NCI-H748 (cell line): ENCODE measurements around the gene UMPS.
"Not testable (repeated sequence)": the region's sequence is repeated elsewhere in the genome, so short reads cannot be mapped to it uniquely, and the experiment has no call there.

ENCODE experiments used
- DNase-seq: peaks from one replicate; lab custom pipeline; 2025; ENCODE audit not compliant: unreplicated experiment; lab: John Stamatoyannopoulos, UW

Gene UMPS

GRCh38 chr3:124779116-124779515 is 48.9 kb downstream of the UMPS start:
- DNase-seq = no peak

DNA sequence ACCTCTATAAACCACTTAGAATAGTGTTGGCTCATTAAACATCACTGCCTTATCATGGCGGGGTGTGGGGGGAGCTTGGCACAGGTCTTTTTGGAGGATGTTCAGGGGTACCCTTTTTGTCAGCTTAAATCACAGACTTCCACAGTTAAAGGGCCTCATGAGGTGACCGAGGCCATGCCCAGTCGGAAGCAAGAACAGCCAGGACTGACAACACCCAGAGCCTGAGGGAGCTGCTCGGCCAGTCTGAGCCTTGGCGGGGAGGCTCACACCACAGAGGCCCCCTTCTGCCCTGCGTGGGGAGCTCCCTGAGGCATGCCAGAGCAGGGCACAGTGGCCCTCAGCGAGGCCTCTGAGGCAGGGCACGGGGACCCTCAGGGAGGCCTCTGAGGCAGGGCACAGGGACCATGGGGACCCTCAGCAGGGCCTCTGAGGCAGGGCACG is 49.5 kb downstream of the UMPS start:
- no peak for DNase-seq

GRCh38 chr3:124780356-124780755 is 50.1 kb downstream of the UMPS start:
- DNase-seq = no peak

- DNase-seq = no peak
These were observed 50.7 kb downstream of the UMPS start for GRCh38 chr3:124780761-124781475.

DNA sequence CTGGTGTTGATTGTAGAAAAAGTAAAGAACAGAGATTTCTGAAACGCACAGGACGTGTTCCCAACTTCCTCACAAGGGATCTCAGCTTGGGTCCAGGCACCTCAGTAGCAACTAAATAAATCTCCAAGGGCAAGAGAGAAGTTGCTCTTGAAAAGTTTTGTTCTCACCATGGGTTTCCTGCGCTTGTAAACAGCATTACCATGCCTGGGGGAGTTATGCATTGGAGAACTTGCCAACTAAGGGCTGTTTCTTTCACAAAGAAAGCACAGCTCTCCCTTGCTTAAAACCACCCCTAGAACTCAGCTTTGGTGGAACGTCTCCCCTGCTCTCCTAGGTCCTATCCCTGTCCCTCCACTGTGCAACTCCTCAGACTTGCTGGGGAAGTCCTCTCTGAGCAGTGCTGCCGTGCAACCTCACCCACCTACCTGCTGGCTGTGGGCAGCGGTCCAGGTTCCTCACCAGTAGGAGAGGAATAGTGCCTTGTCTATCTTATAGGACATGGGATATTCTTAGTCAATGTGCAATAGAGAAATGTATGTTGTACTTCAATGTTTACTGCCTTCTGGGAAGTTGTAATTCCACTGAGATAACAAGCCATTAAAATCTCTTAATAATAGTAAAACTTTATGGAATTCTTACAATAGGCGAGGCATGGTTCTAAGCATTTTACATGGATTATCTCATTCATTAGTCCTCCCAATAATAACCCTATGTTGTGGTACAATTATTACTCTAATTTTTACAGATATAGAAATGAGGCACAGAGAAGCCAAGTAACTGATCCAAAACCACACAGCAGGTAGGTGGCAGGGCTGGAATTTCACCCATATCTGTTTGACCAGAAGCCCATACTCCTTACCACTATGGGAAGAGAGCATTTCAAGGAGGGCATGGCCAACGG is 51.5 kb downstream of the UMPS start:
- no peak for DNase-seq

DNA sequence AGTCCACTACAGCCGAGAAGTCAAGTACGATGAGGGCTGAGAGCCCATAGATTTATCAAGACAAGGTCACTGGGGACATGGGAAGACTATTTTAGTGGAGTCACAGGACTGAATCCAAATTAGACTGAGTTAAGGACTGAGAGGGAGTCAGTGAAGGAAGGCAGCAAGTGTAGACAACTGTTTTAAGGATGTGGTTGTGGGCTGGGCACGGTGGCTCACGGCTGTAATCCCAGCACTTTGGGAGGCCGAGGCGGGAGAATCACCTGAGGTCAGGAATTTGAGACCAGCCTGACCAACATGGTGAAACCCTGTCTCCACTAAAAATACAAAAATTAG is 52.1 kb downstream of the UMPS start:
- not testable (repeated sequence) for DNase-seq

- no peak for DNase-seq
These were observed 53.4 kb downstream of the UMPS start for GRCh38 chr3:124783696-124784095.

- no peak for DNase-seq
These were observed 54.6 kb downstream of the UMPS start for GRCh38 chr3:124784686-124785382.

- no peak for DNase-seq
These were observed 55.7 kb downstream of the UMPS start for GRCh38 chr3:124785973-124786372.

DNA sequence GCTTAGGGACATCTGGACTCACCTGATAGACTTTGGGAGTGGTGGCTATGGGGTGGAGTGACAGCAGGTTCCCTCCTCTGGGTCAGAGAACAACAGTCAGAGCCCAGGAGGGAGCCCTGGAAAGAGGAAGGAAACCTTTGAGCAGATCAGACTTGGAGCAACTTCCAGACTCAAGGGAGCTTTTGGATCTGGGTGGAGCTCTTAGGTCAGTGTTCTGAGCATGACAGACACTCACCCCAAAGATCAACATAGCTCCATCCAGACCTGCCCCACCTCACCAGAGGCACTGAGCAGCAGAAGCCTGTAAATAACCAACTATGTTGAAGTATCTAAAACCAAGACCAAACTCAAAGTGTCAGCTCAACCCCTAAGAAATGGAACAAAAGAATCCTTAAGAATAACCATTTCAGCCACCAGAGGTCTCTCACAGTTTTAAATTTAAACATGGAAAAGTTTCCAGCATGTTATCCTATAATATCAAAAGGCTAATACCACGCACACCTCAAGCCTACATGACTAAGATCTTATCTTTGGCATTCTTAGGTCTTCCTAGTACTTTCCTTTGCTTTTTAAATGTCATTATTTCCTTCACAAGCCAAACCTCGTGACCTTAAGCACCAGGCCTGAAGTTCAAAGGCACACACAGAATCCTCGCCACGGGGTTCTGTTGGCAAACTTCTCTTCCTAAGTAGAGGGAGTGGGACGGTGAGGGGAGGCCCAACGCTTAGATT is 56.4 kb downstream of the UMPS start:
- DNase-seq = no peak

- DNase-seq = no peak
These were observed 57.4 kb downstream of the UMPS start for GRCh38 chr3:124787476-124788195.

GRCh38 chr3:124788254-124788745 is 58.0 kb downstream of the UMPS start:
- DNase-seq = no peak

DNA sequence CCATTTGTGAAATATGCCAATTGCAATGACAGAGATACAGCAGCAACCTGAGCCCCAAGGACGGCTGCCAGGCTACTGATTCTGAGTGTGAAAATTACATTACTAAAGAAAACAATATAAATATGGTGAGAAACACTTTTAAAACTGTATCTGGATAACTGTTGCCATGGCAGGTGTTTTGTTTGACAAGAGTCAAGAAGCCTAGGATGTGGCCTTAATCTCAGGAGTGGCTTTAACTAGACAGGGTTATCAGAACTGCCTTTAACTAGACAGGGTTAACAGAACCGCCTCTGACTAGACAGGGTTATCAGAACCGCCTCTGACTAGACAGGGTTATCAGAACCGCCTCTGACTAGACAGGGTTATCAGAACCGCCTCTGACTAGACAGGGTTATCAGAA is 58.9 kb downstream of the UMPS start:
- not testable (repeated sequence) for DNase-seq

DNA sequence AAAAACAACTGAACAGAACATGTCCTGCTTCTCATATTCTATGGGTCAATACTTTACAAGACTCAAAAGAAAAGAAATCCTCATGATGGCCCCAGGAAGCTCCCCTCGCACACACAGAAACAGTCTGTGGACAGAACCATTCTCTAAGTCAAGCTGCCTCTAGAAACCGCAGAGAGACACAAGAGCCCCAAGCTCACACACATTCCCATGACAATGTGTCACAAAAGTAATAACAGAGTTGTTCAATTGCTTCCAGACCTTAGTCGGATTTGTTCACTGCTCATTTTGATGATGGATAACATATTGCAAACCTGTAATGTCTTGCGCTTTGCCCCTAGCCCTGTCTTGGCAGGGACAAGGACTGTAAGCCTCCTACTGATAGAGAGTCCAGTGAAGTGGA is 60.9 kb downstream of the UMPS start:
- no peak for DNase-seq

- DNase-seq = no peak
These were observed 61.4 kb downstream of the UMPS start for GRCh38 chr3:124791639-124792151.

GRCh38 chr3:124792341-124793040 is 62.2 kb downstream of the UMPS start:
- DNase-seq = no peak

GRCh38 chr3:124793054-124793739 is 62.9 kb downstream of the UMPS start:
- no peak for DNase-seq

GRCh38 chr3:124796477-124796876 is 66.2 kb downstream of the UMPS start:
- DNase-seq = no peak

DNA sequence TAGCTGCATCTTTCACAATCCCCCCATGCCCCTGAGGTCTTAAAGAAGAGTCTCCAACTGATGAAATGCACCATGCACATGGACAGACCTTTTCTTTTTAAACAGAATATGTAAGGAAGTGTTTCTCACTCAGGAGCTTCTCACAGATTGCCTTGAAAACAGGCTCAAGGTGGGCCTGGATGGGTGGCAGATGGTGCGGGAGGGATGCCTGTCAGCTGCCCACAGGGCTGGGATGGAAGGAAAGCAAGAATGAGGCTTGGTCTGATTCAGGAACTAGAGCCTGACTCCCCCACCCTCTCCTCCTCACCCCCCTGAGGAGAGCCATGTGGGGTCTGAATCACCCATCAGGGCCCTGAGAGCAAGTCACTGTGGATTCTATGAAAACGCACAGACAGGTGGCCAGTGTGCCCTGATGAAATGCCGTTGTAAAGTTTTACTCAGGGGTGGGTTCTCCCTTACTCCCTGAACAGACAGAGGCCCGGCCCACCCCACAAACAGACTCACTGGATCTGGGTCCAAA is 67.2 kb downstream of the UMPS start:
- no peak for DNase-seq
